Occipital lobe (tissue), 2 donors: ENCODE measurements around the gene REG4. TPM values are rescaled to one million over a fixed set of nuclear protein-coding genes. Genes with fewer than 3 reads are reported as not detected.
"Not testable (repeated sequence)": the region's sequence is repeated elsewhere in the genome, so short reads cannot be mapped to it uniquely, and the experiment has no call there.

Experiments
- DNase-seq: peaks from one replicate; lab custom pipeline; 2025; lab: John Stamatoyannopoulos, UW
- total RNA-seq: library from RNA; depleted of rRNA; stranded (reverse); fragments of >200 nt; gene quantifications from one replicate; pipeline ENCODE4 v1.2.3, GENCODE V29; 2014

Gene REG4
- total RNA-seq, 1 donor from 2014 or later, result not detected

GRCh38 chr1:119808491-119808890 is 2.8 kb downstream of the REG4 start:
- no peak for DNase-seq

GRCh38 chr1:119806489-119806888 is 4.8 kb downstream of the REG4 start:
- DNase-seq, result no peak

GRCh38 chr1:119805746-119806145 is 5.5 kb downstream of the REG4 start:
- DNase-seq, result no peak

- no peak for DNase-seq
Measured at GRCh38 chr1:119805247-119805646, 6.0 kb downstream of the REG4 start.

GRCh38 chr1:119799599-119800177 is 11.6 kb downstream of the REG4 start:
- no peak for DNase-seq

- DNase-seq, result no peak
Measured at GRCh38 chr1:119799003-119799402, 12.3 kb downstream of the REG4 start.

GRCh38 chr1:119797606-119798005 is 13.7 kb downstream of the REG4 start:
- DNase-seq, result no peak

- no peak for DNase-seq
Measured at GRCh38 chr1:119797162-119797561, 14.1 kb downstream of the REG4 start.

GRCh38 chr1:119795261-119796200 is 15.7 kb downstream of the REG4 start:
- DNase-seq, result no peak

- DNase-seq, result no peak
Measured at GRCh38 chr1:119794876-119795240, 16.4 kb downstream of the REG4 start.

- no peak for DNase-seq
Measured at GRCh38 chr1:119794230-119794875, 16.9 kb downstream of the REG4 start.

- no peak for DNase-seq
Measured at GRCh38 chr1:119791377-119791776, 19.9 kb downstream of the REG4 start.

- DNase-seq, result no peak
Measured at GRCh38 chr1:119790451-119791198, 20.6 kb downstream of the REG4 start.

- no peak for DNase-seq
Measured at GRCh38 chr1:119787776-119788175, 23.5 kb downstream of the REG4 start.

- not testable (repeated sequence) for DNase-seq
Measured at GRCh38 chr1:119786473-119787050, 24.7 kb downstream of the REG4 start.

- DNase-seq, result not testable (repeated sequence)
Measured at GRCh38 chr1:119786046-119786445, 25.2 kb downstream of the REG4 start.

- no peak for DNase-seq
Measured at GRCh38 chr1:119784191-119784781, 27.0 kb downstream of the REG4 start.

GRCh38 chr1:119783354-119784185 is 27.7 kb downstream of the REG4 start:
- no peak for DNase-seq

- DNase-seq, result no peak
Measured at GRCh38 chr1:119782631-119783325, 28.5 kb downstream of the REG4 start.
